CD4-positive, alpha-beta T cell (primary cell): ENCODE measurements around the gene CNTD1. TPM values are rescaled to one million over a fixed set of nuclear protein-coding genes. Genes with fewer than 3 reads are reported as not detected.

Source experiments
- ATAC-seq: fragments of 200-7000 bp; cut with Tn5 transposase; one replicate; pipeline ENCODE4 v1.10.0; 2022; ENCODE audit warnings: mild to moderate bottlenecking; ENCODE audit not compliant: poor library complexity
- CTCF ChIA-PET: fragments of 350-600 bp; sonication (Branson Sonifier 250); formaldehyde crosslinking; loops from one replicate; lab custom pipeline; 2021; ENCODE audit warnings: antibody characterized with exemption, inconsistent platforms; lab: Charles Lee
- POLR2A ChIA-PET: fragments of 350-600 bp; sonication (Branson Sonifier 250); formaldehyde crosslinking; loops from one replicate; lab custom pipeline; 2021; ENCODE audit warnings: antibody characterized with exemption, inconsistent platforms; lab: Charles Lee
- DNase-seq, 14 experiments: peaks; one replicate each; pipeline ENCODE4 v3.0.0-alpha.2; 2013 to 2020; ENCODE audit warnings: mixed read lengths in 2 of 14
- H3K27ac ChIP-seq, 2 donors: one replicate each; pipeline versions ENCODE4 v1.5.1 to v1.7.0; 2013; ENCODE audit warnings: low read length in 2 of 2, low read depth in 1 of 2, mild to moderate bottlenecking in 1 of 2
- H3K27me3 ChIP-seq, 2 experiments: 1 replicate in 1 of 2; 2 replicates in 1 of 2; pipeline versions ENCODE4 v1.6.1 to v1.7.0; 2013; ENCODE audit warnings: low read length in 2 of 2, control low read depth in 1 of 2, mild to moderate bottlenecking in 1 of 2, moderate library complexity in 1 of 2; ENCODE audit not compliant: insufficient read depth in 2 of 2, control insufficient read depth in 1 of 2
- H3K36me3 ChIP-seq: one replicate; pipeline ENCODE4 v1.6.1; 2013; ENCODE audit warnings: low read length, control low read depth; ENCODE audit not compliant: insufficient read depth
- H3K4me1 ChIP-seq: one replicate; pipeline ENCODE4 v1.6.1; 2013; ENCODE audit warnings: low read length, control low read depth; ENCODE audit not compliant: insufficient read depth
- H3K4me3 ChIP-seq: one replicate; pipeline ENCODE4 v1.5.1; 2013; ENCODE audit warnings: mild to moderate bottlenecking, low read length, moderate library complexity
- H3K9me3 ChIP-seq, 2 experiments: 1 replicate in 1 of 2; 2 replicates in 1 of 2; pipeline versions ENCODE4 v1.6.1 to v1.7.0; 2013; ENCODE audit warnings: low read length in 2 of 2, mild to moderate bottlenecking in 2 of 2, control low read depth in 1 of 2, moderate library complexity in 1 of 2; ENCODE audit not compliant: control insufficient read depth in 1 of 2, insufficient read depth in 1 of 2
- H3K27ac Mint-ChIP-seq: one replicate; pipeline ENCODE4 v1.8.0; 2020; ENCODE audit warnings: mixed read lengths
- H3K27me3 Mint-ChIP-seq: one replicate; pipeline ENCODE4 v1.8.0; 2021; ENCODE audit warnings: mixed read lengths
- H3K36me3 Mint-ChIP-seq: one replicate; pipeline ENCODE4 v1.8.0; 2021; ENCODE audit warnings: low read depth, mixed read lengths
- H3K4me1 Mint-ChIP-seq: one replicate; pipeline ENCODE4 v1.8.0; 2021; ENCODE audit warnings: low read depth, mixed read lengths
- H3K4me3 Mint-ChIP-seq: one replicate; pipeline ENCODE4 v1.8.0; 2020; ENCODE audit warnings: mild to moderate bottlenecking, mixed read lengths
- H3K9me3 Mint-ChIP-seq: one replicate; pipeline ENCODE4 v1.8.0; 2020; ENCODE audit warnings: mixed read lengths
- CTCF ChIP-seq: fragments of 200-600 bp; IDR thresholded peaks from one replicate; pipeline ENCODE4 v1.8.0; 2022; ENCODE audit warnings: antibody characterized with exemption, mild to moderate bottlenecking
- intact Hi-C, 2 experiments: fragments of 100-400 bp; cut with DNase I in 1 of 2; cut with micrococcal nuclease in 1 of 2; formaldehyde crosslinking; loops; one replicate each; pipeline versions ENCODE4 v1.15.1 to v1.9.0; 2023 to 2025; cut with DNase I, micrococcal nuclease
- polyA plus RNA-seq, 2 donors: library from polyadenylated mRNA; unstranded; fragments of 120-200 nt; gene quantifications; one replicate each; pipeline ENCODE4 v1.2.1, GENCODE V29; 2013
- total RNA-seq, 174 experiments: library from RNA in 2 of 174; stranded (reverse) in 2 of 174; gene quantifications; one replicate each; pipeline ENCODE4 v1.2.3 and lab custom pipeline; 2021 to 2026

Gene CNTD1
- total RNA-seq (not detected), total RNA-seq (lab: John Stamatoyannopoulos, UW) (0 to 0.38 (median 0) reads per million in 172 experiments)
- polyA plus RNA-seq (2013, experiment 1 of 2): 1.2 TPM
- 1.8 TPM for polyA plus RNA-seq (2013, experiment 2 of 2)

GRCh38 chr17:42798383-42799380 lies at the start of gene CNTD1, which contains the start of gene COA3:
TSS of gene CNTD1 (plus strand) at chr17:42798861. CDS start at chr17:42799068, 207 bp downstream.
TSS of gene COA3 (minus strand) at chr17:42798704. CDS start at chr17:42798681, 23 bp downstream.
- Mint-ChIP-seq H3K9me3 (no peaks in the 10 kb centered on the region), H3K4me3 (peak within 1 kb of the TSS; percentile 92), H3K4me1 (peaks cover 19% of the 10 kb centered on the region), H3K27ac (peak within 1 kb of the TSS; percentile 63), H3K27me3 (no peaks in the 10 kb centered on the region), H3K36me3 (peaks cover 11% of the 10 kb centered on the region)
- intact Hi-C loops: loop anchor here in 1 of 2 experiments (2.0 to 5.0 kb wide), 2 partner anchors 24 to 34 kb away; partner anchors contain the start of gene PSME3
- ChIA-PET CTCF (interaction anchor here (1.0 to 1.1 kb wide), 2 partner anchors 22 to 26 kb away, joined by 4 to 5 read pairs; partner anchors contain the start of gene BECN1), POLR2A (interaction anchor here (0.7 to 2.3 kb wide), 8 partner anchors 19 to 569 kb away, joined by 3 to 9 read pairs (median 4); partner anchors contain the start of genes BECN1, PSME3, RETREG3 and RPL27)
- Histone ChIP-seq H3K4me1 (peaks cover 30% of the 10 kb centered on the region), H3K27ac (peak within 1 kb of the TSS in 1 of 2 donors; percentile 3), H3K4me3 (peak within 1 kb of the TSS; percentile 92), H3K36me3 (peaks cover 4% of the 10 kb centered on the region), H3K27me3 (no peaks in the 10 kb centered on the region), H3K9me3 (no peaks in the 10 kb centered on the region)
- no peak for TF ChIP-seq CTCF
- peak; percentile 59 to 86 (median 68) for DNase-seq
- peak; percentile 99 for ATAC-seq

GRCh38 chr17:42748908-42749798 lies 49.5 kb upstream of the CNTD1 start:
- Mint-ChIP-seq H3K36me3 (peaks cover 4% of the 10 kb centered on the region), H3K4me3 (no peak overlapping the region), H3K27ac (no peak overlapping the region), H3K27me3 (peaks cover 28% of the 10 kb centered on the region), H3K4me1 (peaks cover 12% of the 10 kb centered on the region), H3K9me3 (no peaks in the 10 kb centered on the region)
- no peak for TF ChIP-seq CTCF
- Histone ChIP-seq H3K9me3 (no peaks in the 10 kb centered on the region), H3K27ac (no peak overlapping the region), H3K4me3 (no peak overlapping the region), H3K4me1 (peaks cover 10% of the 10 kb centered on the region), H3K36me3 (no peaks in the 10 kb centered on the region), H3K27me3 (peaks cover 3 to 5% of the 10 kb centered on the region in 2 experiments)
- no peak for ATAC-seq
- intact Hi-C loops: no loop called here
- DNase-seq: no peak
- ChIA-PET CTCF (interaction anchor here (1.1 to 1.9 kb wide), 3 partner anchors 10 to 170 kb away, joined by 3 to 6 read pairs (median 3); no protein-coding TSS in a partner anchor), POLR2A (no interaction called here)
